Activated CD4-positive, alpha-beta T cell treated with anti-CD3 and anti-CD28 coated beads for 4 hours (primary cell): ENCODE data around the gene PIGV.
"Not testable (repeated sequence)": the region's sequence is repeated elsewhere in the genome, so short reads cannot be mapped to it uniquely, and the experiment has no call there.

Source experiments
- DNase-seq, 2 donors: peaks; one replicate each; pipeline ENCODE4 v3.0.0-alpha.2; 2020

The PIGV gene

GRCh38 chr1:26833432-26834405, 46.0 kb downstream of the PIGV start:
- peak; percentile 84 to 89 for DNase-seq

DNA sequence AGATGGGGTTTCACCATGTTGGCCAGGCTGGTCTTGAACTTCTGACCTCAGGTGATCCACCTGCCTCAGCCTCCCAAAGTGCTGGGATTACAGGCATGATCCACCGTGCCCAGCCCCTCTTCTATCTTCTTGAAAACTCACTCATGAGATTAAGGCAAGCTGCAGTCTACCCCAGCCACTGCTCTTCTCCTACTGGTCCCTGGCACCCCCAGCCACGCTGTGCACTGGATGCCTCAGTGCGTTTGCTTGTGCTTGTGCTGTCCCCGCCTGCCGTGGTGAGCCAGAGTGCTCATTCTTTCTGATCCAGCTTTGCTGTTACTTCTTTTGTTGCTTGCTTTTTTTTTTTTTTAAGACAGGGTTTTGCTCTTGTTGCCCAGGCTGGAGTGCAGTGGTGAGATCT, 49.9 kb downstream of the PIGV start:
- DNase-seq: not testable (repeated sequence)

DNA sequence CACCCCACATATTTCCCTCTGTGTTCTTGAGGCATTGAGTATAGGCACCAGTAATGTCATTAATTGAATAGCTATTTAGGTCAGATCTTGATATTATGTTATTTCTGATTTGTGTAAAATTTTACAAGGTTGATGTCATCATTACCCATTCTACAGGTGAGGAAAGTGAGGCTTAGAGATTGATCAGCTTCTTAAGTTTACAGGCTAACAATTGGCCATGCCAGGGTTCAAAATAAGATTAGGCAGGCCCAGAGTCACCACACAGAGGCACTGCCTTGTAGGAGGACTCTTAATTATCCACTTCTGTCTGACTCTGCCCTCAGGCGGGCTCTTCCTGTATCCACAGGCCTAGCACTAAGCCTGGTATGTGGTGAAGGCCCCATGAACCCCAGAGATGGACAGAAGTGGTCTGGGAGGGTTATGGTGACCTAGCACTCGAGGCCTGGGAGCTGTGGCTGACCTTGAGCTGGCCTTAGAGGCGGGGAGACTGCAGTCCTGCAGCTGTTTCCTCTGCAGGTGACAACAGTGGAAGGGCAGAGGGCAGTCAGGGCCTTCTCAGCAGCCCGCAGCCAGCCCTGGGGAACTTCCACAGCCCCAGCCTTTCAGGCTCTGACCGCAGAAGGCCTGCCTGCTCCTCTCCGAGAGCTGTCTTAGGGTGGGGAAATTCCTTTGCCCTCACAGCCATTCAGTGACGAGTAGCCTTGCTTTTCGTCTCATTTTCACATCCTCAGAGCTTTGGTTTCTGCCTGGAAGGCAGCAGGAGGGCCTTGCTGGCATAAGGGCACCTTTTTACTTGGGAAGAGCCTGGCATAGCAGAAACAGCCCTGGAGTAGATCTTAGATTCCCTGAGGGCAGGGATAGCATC, 51.0 kb downstream of the PIGV start:
- peak; percentile 43 to 56 for DNase-seq

DNA sequence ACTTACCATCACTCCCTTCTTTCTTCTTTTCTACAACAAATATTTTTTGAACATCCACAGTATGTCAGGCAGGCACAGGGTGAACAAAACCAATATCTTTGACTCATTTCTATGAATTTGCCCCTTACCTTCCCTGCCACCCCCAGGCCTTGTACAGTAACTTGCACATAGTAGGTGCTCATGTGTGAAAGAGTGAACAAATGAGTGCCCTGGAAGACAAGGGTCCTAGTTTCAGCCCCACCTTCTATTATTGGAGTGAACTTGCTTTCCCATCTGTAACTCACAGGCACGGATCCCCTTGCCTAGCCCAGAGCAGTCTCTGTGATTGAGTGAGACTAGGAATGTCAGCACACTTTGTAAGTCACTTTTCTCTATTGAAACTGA, 51.6 kb downstream of the PIGV start:
- no peak for DNase-seq

DNA sequence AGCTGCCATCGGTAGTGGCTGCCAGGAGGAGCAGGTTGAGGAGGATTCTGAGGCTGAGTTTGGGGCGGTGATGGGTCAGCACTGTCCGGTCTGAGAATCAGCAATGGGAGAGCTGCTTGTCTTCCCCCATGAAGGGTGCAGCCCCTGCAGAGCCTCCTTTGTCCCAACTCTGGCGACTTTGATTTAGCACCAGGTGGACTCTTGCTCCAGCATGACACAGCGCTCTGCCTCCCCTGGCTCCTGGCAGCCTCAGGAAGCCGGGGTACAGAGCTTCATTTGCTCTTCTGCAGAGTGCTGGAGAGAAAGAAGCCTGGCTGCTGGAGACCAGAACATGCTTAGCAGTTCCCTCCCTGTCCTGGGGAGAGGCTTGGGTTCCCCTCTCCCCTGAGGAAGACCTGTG, 52.0 kb downstream of the PIGV start:
- no peak for DNase-seq

DNA sequence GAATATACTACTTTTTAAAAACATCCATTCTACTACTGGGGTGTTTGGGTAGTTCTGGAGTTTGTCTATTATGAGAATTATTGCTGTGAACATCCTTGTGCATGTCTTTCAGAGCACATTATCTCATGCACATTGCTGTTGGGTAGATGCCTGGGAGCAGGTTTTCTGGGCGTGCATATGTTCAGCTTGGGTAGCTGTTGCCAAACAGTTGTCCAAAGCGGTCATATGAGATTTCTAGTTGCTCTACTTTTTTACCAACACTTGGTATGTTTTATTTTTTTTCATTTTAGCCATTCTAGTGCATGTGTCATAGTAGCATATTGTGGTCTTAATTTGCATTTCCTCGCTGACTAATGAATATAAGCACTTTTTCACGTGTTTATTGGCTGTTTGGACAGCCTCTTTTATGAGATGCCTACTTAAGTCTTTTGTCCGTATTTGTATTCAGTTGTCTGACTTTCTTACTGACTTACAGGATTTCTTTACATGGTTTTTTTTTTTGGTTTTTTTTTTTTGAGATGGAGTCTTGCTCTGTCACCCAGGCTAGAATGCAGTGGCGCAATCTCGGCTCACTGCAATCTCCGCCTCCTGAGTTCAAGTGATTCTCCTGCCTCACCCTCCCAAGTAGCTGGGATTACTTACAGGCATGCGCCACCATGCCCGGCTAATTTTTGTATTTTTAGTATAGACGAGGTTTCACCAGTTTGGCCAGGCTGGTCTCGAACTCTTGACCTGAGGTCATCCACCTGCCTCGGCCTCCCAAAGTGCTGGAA, 56.9 kb downstream of the PIGV start:
- no peak for DNase-seq

GRCh38 chr1:26847826-26848225, 60.1 kb downstream of the PIGV start:
- not testable (repeated sequence) for DNase-seq
